H1 (cell line): ENCODE data around the gene GCGR. TPM values are rescaled to one million over a fixed set of nuclear protein-coding genes. Genes with fewer than 3 reads are reported as not detected.

Source experiments
- JUN ChIP-seq: IDR thresholded peaks from 2 replicates; pipeline ENCODE4 v1.6.1; 2011; ENCODE audit warnings: low read depth, mild to moderate bottlenecking, improper control_type of control experiment, low read length
- MAX ChIP-seq: IDR thresholded peaks from 2 replicates; pipeline ENCODE4 v1.6.1; 2012; ENCODE audit warnings: inconsistent platforms
- polyA plus RNA-seq, 7 experiments: library from polyadenylated mRNA; depleted of rRNA in 3 of 7; stranded (reverse) in 5 of 7; unstranded in 2 of 7; fragments of >200 nt in 5 of 7; fragments of 200-250 nt in 2 of 7; gene quantifications; 1 replicate in 5 of 7; 2 replicates in 1 of 7; 4 replicates in 1 of 7; pipeline versions ENCODE4 v1.2.1 to v1.2.3, GENCODE V29; 2011 to 2013; ENCODE audit warnings: missing spikeins in 2 of 7, mixed read lengths in 2 of 7
- total RNA-seq: library from RNA; stranded (reverse); fragmentation: NEBNext Ultra II Directional; extraction: Animal tissue kit (Norgen Biotek cat#: 25700); gene quantifications from 2 replicates; pipeline ENCODE4 v1.2.1, GENCODE V29; 2021

GCGR gene
- total and polyA plus RNA-seq, 2 of the 8 experiments (the other 6 are each of a cell fraction or from before 2014, with no cell fraction given): 0.44 to 0.56 TPM

GRCh38 chr17:81833160-81833920 lies 29.4 kb downstream of the GCGR start, which contains the start of gene MCRIP1 (continued):
- TF ChIP-seq MAX (peak; percentile 86), JUN (no peak)
